NCI-H774 (cell line): ENCODE results near the gene PIPOX.
A peak's percentile ranks its signal among the peaks of the same experiment; 100 is the strongest.
"Not testable (repeated sequence)": the region's sequence is repeated elsewhere in the genome, so short reads cannot be mapped to it uniquely, and the experiment has no call there.

Experiments
- DNase-seq: peaks from one replicate; lab custom pipeline; 2025; lab: John Stamatoyannopoulos, UW

PIPOX gene

GRCh38 chr17:29076087-29076486 is 33.1 kb downstream of the PIPOX start:
- DNase-seq, result no peak

- DNase-seq, result no peak
Observed at GRCh38 chr17:29076722-29077121, 33.8 kb downstream of the PIPOX start.

GRCh38 chr17:29077320-29077719 is 34.4 kb downstream of the PIPOX start:
- no peak for DNase-seq

- no peak for DNase-seq
Observed at GRCh38 chr17:29078183-29079045, 35.5 kb downstream of the PIPOX start.

- DNase-seq, result no peak
Observed at GRCh38 chr17:29079433-29079832, 36.5 kb downstream of the PIPOX start.

- no peak for DNase-seq
Observed at GRCh38 chr17:29079887-29080286, 36.9 kb downstream of the PIPOX start.

GRCh38 chr17:29080323-29080722 is 37.4 kb downstream of the PIPOX start:
- no peak for DNase-seq

GRCh38 chr17:29080965-29081364 is 38.0 kb downstream of the PIPOX start:
- DNase-seq, result no peak

- DNase-seq, result peak; percentile 87
Observed at GRCh38 chr17:29084541-29085146, 41.7 kb downstream of the PIPOX start.

- DNase-seq, result no peak
Observed at GRCh38 chr17:29085223-29085622, 42.3 kb downstream of the PIPOX start.

- no peak for DNase-seq
Observed at GRCh38 chr17:29086628-29087332, 43.8 kb downstream of the PIPOX start.

- not testable (repeated sequence) for DNase-seq
Observed at GRCh38 chr17:29088782-29089181, 45.8 kb downstream of the PIPOX start.

- DNase-seq, result no peak
Observed at GRCh38 chr17:29089601-29090044, 46.7 kb downstream of the PIPOX start.

- no peak for DNase-seq
Observed at GRCh38 chr17:29090108-29090507, 47.2 kb downstream of the PIPOX start.

GRCh38 chr17:29090750-29091605 is 48.0 kb downstream of the PIPOX start:
- no peak for DNase-seq

- peak; percentile 36 for DNase-seq
Observed at GRCh38 chr17:29091606-29092289, 48.8 kb downstream of the PIPOX start.

- DNase-seq, result no peak
Observed at GRCh38 chr17:29093090-29093871, 50.3 kb downstream of the PIPOX start.

- DNase-seq, result no peak
Observed at GRCh38 chr17:29094101-29094708, 51.3 kb downstream of the PIPOX start.

GRCh38 chr17:29095439-29095838 is 52.5 kb downstream of the PIPOX start:
- no peak for DNase-seq

GRCh38 chr17:29096094-29096493 is 53.2 kb downstream of the PIPOX start:
- no peak for DNase-seq
